ENCODE results near the gene COL26A1. TPM values are rescaled to one million over a fixed set of nuclear protein-coding genes. Genes with fewer than 3 reads are reported as not detected.

Gene COL26A1
- total RNA-seq, 6 donors from 2014 or later: 0.20 to 1.0 (median 0.30) TPM; not detected in 2

- no peaks in the 10 kb centered on the region for H3K9me3 ChIP-seq
- TF ChIP-seq POLR2AphosphoS5 (IDR thresholded peaks at IDR 0.05) (no peak), EP300 (IDR thresholded peaks at IDR 0.05) (no peak), POLR2A (IDR thresholded peaks at IDR 0.05) (no peak)
- TF ChIP-seq, protein P1, sequence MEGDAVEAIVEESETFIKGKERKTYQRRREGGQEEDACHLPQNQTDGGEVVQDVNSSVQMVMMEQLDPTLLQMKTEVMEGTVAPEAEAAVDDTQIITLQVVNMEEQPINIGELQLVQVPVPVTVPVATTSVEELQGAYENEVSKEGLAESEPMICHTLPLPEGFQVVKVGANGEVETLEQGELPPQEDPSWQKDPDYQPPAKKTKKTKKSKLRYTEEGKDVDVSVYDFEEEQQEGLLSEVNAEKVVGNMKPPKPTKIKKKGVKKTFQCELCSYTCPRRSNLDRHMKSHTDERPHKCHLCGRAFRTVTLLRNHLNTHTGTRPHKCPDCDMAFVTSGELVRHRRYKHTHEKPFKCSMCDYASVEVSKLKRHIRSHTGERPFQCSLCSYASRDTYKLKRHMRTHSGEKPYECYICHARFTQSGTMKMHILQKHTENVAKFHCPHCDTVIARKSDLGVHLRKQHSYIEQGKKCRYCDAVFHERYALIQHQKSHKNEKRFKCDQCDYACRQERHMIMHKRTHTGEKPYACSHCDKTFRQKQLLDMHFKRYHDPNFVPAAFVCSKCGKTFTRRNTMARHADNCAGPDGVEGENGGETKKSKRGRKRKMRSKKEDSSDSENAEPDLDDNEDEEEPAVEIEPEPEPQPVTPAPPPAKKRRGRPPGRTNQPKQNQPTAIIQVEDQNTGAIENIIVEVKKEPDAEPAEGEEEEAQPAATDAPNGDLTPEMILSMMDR (IDR thresholded peaks at IDR 0.05): no peak
- H3K4me1 ChIP-seq: peaks cover 0 to 3% (median 0%) of the 10 kb centered on the region in 4 donors
- DNase-seq (peak in 1 of 2 donors; percentile 59), ATAC-seq (ENCODE audit: low FRiP score in 2 of 2) (no peak)
- no peak overlapping the region for H3K27ac ChIP-seq
- H3K27me3 ChIP-seq: no peaks in the 10 kb centered on the region
- WGBS, 2 donors: 64 to 83% methylated on average over 2 to 8 of the region's 8 CpGs
- no peak overlapping the region for H3K4me3 ChIP-seq
- H3K36me3 ChIP-seq: no peaks in the 10 kb centered on the region
Observed at GRCh38 chr7:101537205-101537604, 174.5 kb downstream of the COL26A1 start.

- ATAC-seq (ENCODE audit: low FRiP score in 2 of 2) (no peak), DNase-seq (no peak)
- Histone ChIP-seq H3K36me3 (no peaks in the 10 kb centered on the region), H3K9me3 (no peaks in the 10 kb centered on the region), H3K4me3 (no peak overlapping the region), H3K4me1 (peaks cover 0 to 3% (median 0%) of the 10 kb centered on the region in 4 donors), H3K27ac (no peak overlapping the region), H3K27me3 (no peaks in the 10 kb centered on the region)
- TF ChIP-seq EP300 (IDR thresholded peaks at IDR 0.05): no peak
- TF ChIP-seq, protein P1 (IDR thresholded peaks at IDR 0.05): no peak
- no peak for TF ChIP-seq POLR2AphosphoS5 (IDR thresholded peaks at IDR 0.05)
- WGBS, 2 donors: 80 to 84% methylated on average over 17 of the region's 17 CpGs
Observed at GRCh38 chr7:101537935-101538595, 175.4 kb downstream of the COL26A1 start.

DNA sequence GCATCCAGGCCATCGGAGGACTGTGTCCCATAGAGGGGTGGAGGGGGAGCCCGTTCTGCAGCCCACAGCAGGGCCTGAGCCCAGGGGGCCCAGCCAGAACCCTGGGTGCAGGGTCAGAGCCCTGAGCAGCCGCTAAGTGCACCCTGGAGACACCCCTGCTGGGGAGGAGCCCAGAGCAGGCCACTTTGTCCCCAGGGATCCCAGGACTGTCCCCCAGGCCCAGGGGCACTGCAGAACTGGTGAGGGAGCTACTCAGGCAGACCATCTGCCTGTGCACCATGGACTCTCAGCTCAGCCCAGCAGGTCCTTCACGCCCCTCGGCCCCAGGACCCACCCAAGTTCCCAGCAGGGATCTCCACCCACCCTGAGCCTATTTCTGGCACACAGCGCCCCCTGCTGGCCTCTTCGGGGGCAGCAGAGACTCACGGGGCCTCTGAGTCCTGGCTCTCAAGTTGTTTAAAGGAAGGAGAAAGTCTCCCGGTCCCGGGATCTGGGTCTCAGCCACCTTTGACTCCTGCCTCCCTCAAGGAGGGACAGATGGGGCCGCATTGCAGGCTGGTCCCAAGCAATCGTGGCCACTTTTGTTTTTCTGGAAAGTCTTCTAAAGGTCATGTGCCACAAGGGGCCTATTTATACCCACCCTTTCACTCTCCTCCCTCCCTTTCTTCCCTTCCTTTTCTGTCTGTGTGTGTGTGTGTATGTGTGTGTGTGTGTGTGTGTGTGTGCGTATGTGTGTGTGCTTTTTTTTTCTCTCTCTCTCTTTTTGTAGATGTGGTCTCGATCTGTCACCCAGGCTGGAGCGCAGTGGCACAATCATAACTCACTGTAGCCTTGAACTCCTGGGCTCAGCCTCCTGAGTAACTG, 176.2 kb downstream of the COL26A1 start:
- H3K4me3 ChIP-seq: no peak overlapping the region
- TF ChIP-seq EP300 (IDR thresholded peaks at IDR 0.05): no peak
- no peak for TF ChIP-seq POLR2AphosphoS5 (IDR thresholded peaks at IDR 0.05)
- TF ChIP-seq, protein P1 (IDR thresholded peaks at IDR 0.05): peak; percentile 65 to 88 (median 76)
- no peaks in the 10 kb centered on the region for H3K36me3 ChIP-seq
- peaks cover 0 to 3% (median 0%) of the 10 kb centered on the region in 4 donors for H3K4me1 ChIP-seq
- peak; percentile 46 to 90 for DNase-seq
- no peaks in the 10 kb centered on the region for H3K9me3 ChIP-seq
- H3K27me3 ChIP-seq: no peaks in the 10 kb centered on the region
- 24 to 30% methylated on average over 11 to 15 of the region's 15 CpGs for WGBS, 2 donors
- no peak overlapping the region for H3K27ac ChIP-seq
- ATAC-seq (ENCODE audit: low FRiP score in 2 of 2): peak in 1 of 2 donors; percentile 53

DNA sequence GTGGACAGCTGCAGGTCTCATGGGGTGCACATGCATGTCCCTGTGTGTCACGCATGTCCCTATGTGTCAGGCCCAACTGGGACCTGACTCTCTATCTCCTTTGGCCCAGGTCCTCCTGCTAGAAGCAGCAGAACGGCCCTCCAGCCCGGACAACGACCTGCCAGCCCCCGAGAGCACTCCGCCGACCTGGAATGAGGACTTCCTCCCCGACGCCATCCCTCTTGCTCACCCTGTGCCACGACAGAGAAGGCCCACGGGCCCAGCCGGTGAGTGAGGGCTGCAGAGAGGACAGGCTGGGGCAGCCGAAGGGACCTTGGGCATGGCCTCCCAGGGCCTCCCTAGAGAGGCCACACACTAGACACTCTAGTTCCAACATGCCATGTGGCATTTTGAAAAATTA, 177.1 kb downstream of the COL26A1 start:
- WGBS, 2 donors: 64 to 88% methylated on average over 6 to 13 of the region's 13 CpGs
- Histone ChIP-seq H3K36me3 (no peaks in the 10 kb centered on the region), H3K27me3 (no peaks in the 10 kb centered on the region), H3K9me3 (no peaks in the 10 kb centered on the region), H3K27ac (no peak overlapping the region), H3K4me1 (peaks cover 0 to 3% (median 0%) of the 10 kb centered on the region in 4 donors), H3K4me3 (no peak overlapping the region)
- DNase-seq: peak in 1 of 2 donors; percentile 64
- TF ChIP-seq POLR2AphosphoS5 (IDR thresholded peaks at IDR 0.05): no peak
- TF ChIP-seq POLR2A (IDR thresholded peaks at IDR 0.05): no peak
- TF ChIP-seq, protein P1 (IDR thresholded peaks at IDR 0.05): no peak
- no peak for TF ChIP-seq EP300 (IDR thresholded peaks at IDR 0.05)
- no peak for ATAC-seq (ENCODE audit: low FRiP score in 2 of 2)
